SJSA1 (cell line): ENCODE data around the gene SPATA31D3. TPM values are rescaled to one million over a fixed set of nuclear protein-coding genes. Genes with fewer than 3 reads are reported as not detected.
"Not testable (repeated sequence)": the region's sequence is repeated elsewhere in the genome, so short reads cannot be mapped to it uniquely, and the experiment has no call there.

Source experiments
- DNase-seq, 2 experiments: peaks; one replicate each; pipeline ENCODE4 v3.0.0-alpha.2; 2015 to 2020; ENCODE audit warnings: low spot score in 2 of 2, low read depth in 1 of 2
- H3K27ac ChIP-seq: fragments of 250-450 bp; sonication (Bioruptor Pico); 2 replicates; pipeline ENCODE4 v1.5.1; 2020; ENCODE audit warnings: mild to moderate bottlenecking, moderate library complexity
- H3K27me3 ChIP-seq: fragments of 250-450 bp; sonication (Bioruptor Pico); replicated peaks from 2 replicates; pipeline ENCODE4 v1.5.1; 2020; ENCODE audit warnings: mild to moderate bottlenecking, moderate library complexity
- H3K36me3 ChIP-seq: fragments of 250-450 bp; sonication (Bioruptor Pico); 2 replicates; pipeline ENCODE4 v1.5.1; 2020; ENCODE audit warnings: mild to moderate bottlenecking
- H3K4me1 ChIP-seq: fragments of 250-450 bp; sonication (Bioruptor Pico); replicated peaks from 2 replicates; pipeline ENCODE4 v1.6.1; 2021; ENCODE audit warnings: mild to moderate bottlenecking
- H3K4me3 ChIP-seq: fragments of 250-450 bp; sonication (Bioruptor Pico); 2 replicates; pipeline ENCODE4 v1.5.1; 2020; ENCODE audit warnings: mild to moderate bottlenecking
- H3K9me3 ChIP-seq: fragments of 250-450 bp; sonication (Bioruptor Pico); replicated peaks from 2 replicates; pipeline ENCODE4 v1.5.1; 2020; ENCODE audit warnings: mild to moderate bottlenecking
- total RNA-seq: library from RNA; depleted of rRNA; stranded (reverse); fragments of >200 nt; shearing (Covaris generic); gene quantifications from 2 replicates; pipeline ENCODE4 v1.2.3, GENCODE V29; 2014; rRNA removed

SPATA31D3 gene
- total RNA-seq, 1 experiment from 2014 or later: not detected

GRCh38 chr9:81988472-81988871, 45.2 kb downstream of the SPATA31D3 start, which contains the start of gene SPATA31D1:
Gene SPATA31D1 (plus strand): TSS chr9:81988772. CDS start chr9:81988819, 47 bp downstream.
- not testable (repeated sequence) for DNase-seq, H3K27me3 ChIP-seq, H3K4me3 ChIP-seq, H3K9me3 ChIP-seq, H3K36me3 ChIP-seq, H3K27ac ChIP-seq, H3K4me1 ChIP-seq

DNA sequence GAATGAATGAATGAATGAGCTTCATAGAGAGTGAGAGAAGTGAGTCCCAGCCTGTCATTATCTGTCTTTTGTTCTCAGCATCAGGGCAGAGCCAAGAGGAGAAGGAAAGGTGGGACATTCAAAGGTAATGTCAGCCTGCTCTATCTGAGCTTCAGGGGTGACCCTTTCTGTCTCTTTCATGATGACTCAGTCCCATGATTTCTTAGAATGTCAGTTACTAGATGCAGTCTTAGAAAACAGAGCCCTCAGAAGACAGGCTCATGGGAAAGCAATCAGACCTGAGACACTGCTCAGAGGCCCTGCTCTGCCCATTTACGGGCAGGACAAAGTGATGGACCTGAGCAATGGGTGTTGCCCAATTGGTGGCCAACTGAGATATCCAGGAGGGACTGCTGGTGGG, 46.4 kb downstream of the SPATA31D3 start:
- Histone ChIP-seq H3K36me3 (no peaks in the 10 kb centered on the region), H3K9me3 (no peaks in the 10 kb centered on the region), H3K4me3 (no peak overlapping the region)

GRCh38 chr9:81993656-81994055, 50.4 kb downstream of the SPATA31D3 start:
- Histone ChIP-seq H3K27me3 (no peaks in the 10 kb centered on the region), H3K36me3 (no peaks in the 10 kb centered on the region), H3K4me1 (no peaks in the 10 kb centered on the region), H3K9me3 (no peaks in the 10 kb centered on the region), H3K4me3 (no peak overlapping the region), H3K27ac (no peak overlapping the region)
- DNase-seq: no peak

More for the DNA sequence above, 46.4 kb downstream of the SPATA31D3 start:
- H3K4me1 ChIP-seq: no peaks in the 10 kb centered on the region
- H3K27me3 ChIP-seq: no peaks in the 10 kb centered on the region
- no peak overlapping the region for H3K27ac ChIP-seq
- no peak for DNase-seq

Other genes starting within 250 kb of the SPATA31D3 start
- not detected in 2 replicates for gene SPATA31D4, start 15.1 kb upstream of the SPATA31D3 start, total RNA-seq
- not detected in 2 replicates for gene SPATA31D1, start 45.3 kb downstream of the SPATA31D3 start, total RNA-seq